Measurements from ENCODE around the gene CA11. TPM values are rescaled to one million over a fixed set of nuclear protein-coding genes. Genes with fewer than 3 reads are reported as not detected.

CA11 gene
- total and polyA plus RNA-seq, 9 of the 15 experiments (the other 6 are each of a cell fraction or from before 2014, with no cell fraction given): 2.9 to 19.9 (median 8.3) TPM

- TF ChIP-seq RREB1 (CRISPR knock-in tag; IDR thresholded peaks at IDR 0.05) (no peak), IFI16 (CRISPR knock-in tag; IDR thresholded peaks at IDR 0.05) (no peak), HOMEZ (CRISPR knock-in tag; IDR thresholded peaks at IDR 0.05) (no peak), ZNF143 (CRISPR knock-in tag; IDR thresholded peaks at IDR 0.05) (no peak), ZNF395 (CRISPR knock-in tag; IDR thresholded peaks at IDR 0.05) (no peak; the same call in none of the 2 replicates), HNRNPL (IDR thresholded peaks at IDR 0.05; ENCODE audit: low read depth, low read length) (no peak), POLR3A (IDR thresholded peaks at IDR 0.05; ENCODE audit: borderline replicate concordance, extremely low read depth, insufficient read depth, insufficient read length) (no peak), KLF16 (IDR thresholded peaks at IDR 0.05) (0 out of 2 replicates have a peak, but pooled peaks have one; percentile 6), ZNF354B (CRISPR knock-in tag; IDR thresholded peaks at IDR 0.05) (no peak), ESRRB (CRISPR knock-in tag; IDR thresholded peaks at IDR 0.05; ENCODE audit: borderline replicate concordance) (no peak), ZNF311 (CRISPR knock-in tag; IDR thresholded peaks at IDR 0.05) (no peak), ZNF449 (CRISPR knock-in tag; IDR thresholded peaks at IDR 0.05) (no peak), CREM (IDR thresholded peaks at IDR 0.05; ENCODE audit: low read depth) (0 out of 2 replicates have a peak, but pooled peaks have one; percentile 24), MEIS2 (IDR thresholded peaks at IDR 0.05; ENCODE audit: partially characterized antibody) (no peak), ARID1B (IDR thresholded peaks at IDR 0.05) (0 out of 2 replicates have a peak, but pooled peaks have one; percentile 59), SP1 (CRISPR knock-in tag; IDR thresholded peaks at IDR 0.05) (peak; percentile 17; the same call in 1 of the 2 replicates), PTTG1 (tag; IDR thresholded peaks at IDR 0.05; ENCODE audit: low read depth) (no peak)
These were observed 12.6 kb downstream of the CA11 start (continued) for GRCh38 chr19:48633148-48634035.

Measured in K562 (cell line).